ENCODE data around the gene COPS9.

The COPS9 gene

DNA sequence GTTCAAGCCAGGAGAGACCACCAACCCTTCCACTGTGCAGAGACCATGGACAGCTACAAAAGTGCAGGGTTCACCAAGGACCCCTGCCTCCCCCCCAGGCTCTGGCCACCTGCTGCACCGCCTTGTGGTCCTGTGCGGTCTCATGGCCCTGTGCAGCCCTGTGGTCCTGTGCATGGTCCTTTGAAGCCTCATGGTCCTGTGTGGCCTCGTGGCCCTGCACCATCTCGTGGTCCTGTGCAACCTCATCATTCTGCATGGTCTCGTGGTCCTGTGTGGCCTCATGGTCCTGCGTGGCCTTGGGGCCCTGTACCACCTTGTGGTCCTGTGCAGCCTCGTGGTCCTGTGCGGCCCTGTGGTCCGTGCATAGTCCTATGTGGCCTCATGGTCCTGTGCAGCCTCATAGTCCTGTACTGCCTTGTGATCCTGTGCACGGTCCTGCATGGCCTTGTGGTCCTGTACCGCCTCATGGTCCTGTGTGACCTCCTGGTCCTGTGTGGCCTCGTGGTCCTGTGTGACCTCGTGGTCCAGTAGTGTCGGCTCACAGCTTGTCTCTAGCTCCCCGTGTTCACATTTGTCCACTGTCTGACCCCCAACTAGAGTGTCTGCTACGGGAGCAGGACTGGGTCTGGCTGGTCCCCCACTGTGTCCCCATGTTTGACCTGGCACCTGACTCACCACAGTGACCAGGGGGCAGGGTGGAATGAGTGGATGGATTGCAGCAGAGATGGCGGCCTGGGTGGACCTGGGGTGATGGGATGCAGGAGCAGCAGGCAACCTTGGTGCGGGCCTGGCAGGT is 24.4 kb upstream of the COPS9 start:
- TF ChIP-seq, protein P1, sequence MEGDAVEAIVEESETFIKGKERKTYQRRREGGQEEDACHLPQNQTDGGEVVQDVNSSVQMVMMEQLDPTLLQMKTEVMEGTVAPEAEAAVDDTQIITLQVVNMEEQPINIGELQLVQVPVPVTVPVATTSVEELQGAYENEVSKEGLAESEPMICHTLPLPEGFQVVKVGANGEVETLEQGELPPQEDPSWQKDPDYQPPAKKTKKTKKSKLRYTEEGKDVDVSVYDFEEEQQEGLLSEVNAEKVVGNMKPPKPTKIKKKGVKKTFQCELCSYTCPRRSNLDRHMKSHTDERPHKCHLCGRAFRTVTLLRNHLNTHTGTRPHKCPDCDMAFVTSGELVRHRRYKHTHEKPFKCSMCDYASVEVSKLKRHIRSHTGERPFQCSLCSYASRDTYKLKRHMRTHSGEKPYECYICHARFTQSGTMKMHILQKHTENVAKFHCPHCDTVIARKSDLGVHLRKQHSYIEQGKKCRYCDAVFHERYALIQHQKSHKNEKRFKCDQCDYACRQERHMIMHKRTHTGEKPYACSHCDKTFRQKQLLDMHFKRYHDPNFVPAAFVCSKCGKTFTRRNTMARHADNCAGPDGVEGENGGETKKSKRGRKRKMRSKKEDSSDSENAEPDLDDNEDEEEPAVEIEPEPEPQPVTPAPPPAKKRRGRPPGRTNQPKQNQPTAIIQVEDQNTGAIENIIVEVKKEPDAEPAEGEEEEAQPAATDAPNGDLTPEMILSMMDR (conservative IDR thresholded peaks at IDR 0.05): no peak
- no peak for TF ChIP-seq ZFX (IDR thresholded peaks at IDR 0.05)
- H3K27ac ChIP-seq: no peak overlapping the region

DNA sequence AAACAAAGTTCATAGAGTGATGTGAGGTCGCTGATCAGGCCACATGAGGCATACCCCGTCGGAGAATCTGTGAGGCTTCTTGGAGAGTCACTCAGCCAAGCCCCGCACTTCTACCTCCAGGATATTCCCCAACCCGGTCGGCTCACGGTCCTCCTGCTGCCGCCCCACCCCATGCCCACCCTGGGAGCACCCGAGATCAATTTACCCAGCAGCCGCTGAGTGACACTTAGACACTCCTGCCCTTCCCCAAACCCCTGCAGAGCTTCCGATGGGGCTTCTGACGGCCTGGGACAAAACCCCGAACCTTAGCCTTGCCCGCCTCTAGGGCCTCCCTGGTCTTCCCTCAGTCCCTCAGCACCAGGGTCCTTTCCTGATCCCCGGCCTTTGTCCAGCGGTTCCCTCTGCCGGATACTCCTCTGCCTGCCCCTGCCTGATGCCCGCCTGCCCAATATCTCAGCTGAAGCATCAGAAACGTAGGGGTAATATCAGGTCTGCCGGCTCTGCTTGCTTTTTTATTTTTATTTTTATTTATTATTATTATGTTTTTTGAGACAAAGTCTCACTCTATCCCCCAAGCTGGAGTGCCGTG is 23.2 kb upstream of the COPS9 start:
- H3K27ac ChIP-seq: no peak overlapping the region
- TF ChIP-seq ZFX (IDR thresholded peaks at IDR 0.05): no peak
- TF ChIP-seq, protein P1 (conservative IDR thresholded peaks at IDR 0.05): no peak

DNA sequence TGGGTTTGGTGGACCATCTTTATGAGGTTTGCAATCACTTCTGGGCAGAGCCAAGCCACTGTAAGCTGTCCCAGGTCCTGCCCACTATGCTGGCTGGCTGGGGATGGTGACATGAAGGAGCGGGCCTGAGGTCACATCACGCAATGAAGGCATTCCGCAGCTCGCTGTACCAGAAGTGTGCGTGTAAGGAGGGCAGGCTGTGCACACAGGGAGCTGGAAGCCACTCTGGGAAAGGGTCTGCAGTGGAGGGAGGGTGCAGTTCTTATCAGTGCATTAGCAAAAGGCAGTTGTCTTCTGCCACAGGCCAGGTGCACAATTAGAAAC is 21.0 kb upstream of the COPS9 start:
- TF ChIP-seq, protein P1 (conservative IDR thresholded peaks at IDR 0.05): no peak
- no peak for TF ChIP-seq ZFX (IDR thresholded peaks at IDR 0.05)

DNA sequence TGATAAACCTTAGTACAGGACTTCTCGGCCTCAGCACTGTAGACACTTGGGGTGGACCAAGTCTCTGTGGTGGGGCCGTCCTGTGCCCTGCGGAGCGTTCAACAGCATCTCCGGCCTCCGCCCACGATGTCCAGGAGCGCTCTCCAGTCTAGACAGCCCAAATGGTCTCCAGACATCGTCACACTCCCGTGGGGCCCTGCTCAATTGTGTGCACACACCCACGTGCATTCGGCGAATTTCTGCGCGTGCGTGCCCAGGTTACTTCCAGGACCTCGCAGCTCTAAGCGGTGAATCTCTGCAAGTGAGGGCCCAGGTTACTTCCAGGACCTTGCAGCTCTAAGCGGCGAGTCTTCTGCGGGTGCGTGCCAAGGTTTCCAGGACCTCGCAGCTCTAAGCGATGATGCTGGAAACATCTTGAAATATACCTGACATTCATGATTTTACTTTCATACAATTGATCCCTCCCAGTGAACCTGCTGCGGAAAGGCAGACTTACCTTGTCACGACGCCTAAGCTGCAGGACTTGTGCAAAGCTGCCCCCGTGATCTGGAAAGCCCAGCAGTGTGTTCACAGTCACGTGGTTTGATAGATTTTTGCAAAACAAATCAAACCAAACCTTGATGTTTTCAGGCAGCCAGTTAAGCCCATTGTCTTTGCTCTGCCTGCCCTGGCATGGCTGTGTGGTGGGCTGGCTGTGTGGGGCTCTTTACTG is 20.5 kb upstream of the COPS9 start:
- TF ChIP-seq ZFX (IDR thresholded peaks at IDR 0.05): no peak
- TF ChIP-seq, protein P1 (conservative IDR thresholded peaks at IDR 0.05): no peak
- no peak overlapping the region for H3K27ac ChIP-seq

More for the DNA sequence above, 21.0 kb upstream of the COPS9 start:
- H3K27ac ChIP-seq: no peak overlapping the region

DNA sequence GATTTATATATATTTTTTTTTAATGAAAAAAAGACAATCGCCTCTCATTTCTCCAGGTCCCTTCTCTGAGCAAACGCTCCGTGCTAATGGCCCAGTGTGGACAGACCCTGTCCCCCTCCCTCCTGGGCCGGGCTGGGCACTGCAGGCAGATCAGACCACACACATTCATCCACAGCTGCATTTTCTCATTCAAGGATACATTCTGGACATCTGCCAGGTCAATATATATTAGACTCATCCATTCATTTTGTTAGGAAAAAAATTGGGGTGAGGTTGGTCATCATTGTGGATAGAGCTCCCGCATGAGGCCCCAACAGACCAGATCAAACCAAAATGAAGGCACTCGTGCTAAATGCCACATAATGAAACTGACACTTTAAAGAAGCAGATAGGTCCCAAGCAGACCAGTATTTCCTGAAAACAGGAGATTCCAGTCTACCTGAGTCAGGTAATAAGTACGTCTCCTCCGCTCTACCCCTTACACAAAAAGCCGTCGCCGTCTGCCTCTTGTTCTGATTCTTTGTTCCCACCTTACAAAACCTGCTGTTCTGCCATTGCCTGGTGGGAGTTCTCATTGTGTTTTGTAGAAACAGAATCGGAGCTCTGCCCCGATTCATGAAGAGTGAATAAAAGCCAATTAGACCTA is 19.8 kb upstream of the COPS9 start:
- TF ChIP-seq, protein P1 (conservative IDR thresholded peaks at IDR 0.05): no peak
- no peak for TF ChIP-seq ZFX (IDR thresholded peaks at IDR 0.05)

DNA sequence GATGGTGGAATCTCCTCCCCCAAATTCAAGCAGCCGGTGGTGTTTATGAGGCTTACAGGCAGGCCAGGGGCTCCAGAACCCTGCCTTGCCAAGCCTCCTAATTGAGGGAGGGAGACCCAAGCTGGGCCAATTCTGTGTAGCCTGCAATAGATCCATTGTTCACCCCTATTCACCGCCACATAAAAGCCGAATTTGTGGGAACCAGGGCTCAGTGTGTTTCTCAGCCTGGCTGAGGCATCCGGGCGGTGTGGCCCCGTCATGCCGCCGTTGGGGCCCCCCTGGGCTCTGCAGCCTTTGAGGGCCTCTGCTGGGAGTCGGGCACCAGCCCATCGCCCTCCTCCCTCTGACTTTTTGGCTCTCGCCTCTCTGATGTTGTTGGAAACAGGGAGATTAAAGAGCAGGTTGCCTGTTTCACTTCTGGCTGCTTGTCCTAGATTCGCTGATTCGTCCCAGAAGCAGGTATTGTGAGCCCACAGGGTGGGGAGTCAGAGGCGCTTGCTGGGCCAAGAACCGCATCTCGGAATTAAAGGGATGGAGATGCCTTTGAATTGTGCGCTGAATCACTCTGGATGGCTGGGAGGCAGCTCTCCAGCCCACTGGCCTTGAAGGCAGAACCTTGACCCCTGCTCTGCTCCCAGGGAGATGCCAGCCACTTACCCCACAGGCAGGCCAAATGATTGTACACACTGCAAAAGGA is 19.1 kb upstream of the COPS9 start:
- H3K27ac ChIP-seq: no peak overlapping the region
- TF ChIP-seq, protein P1 (conservative IDR thresholded peaks at IDR 0.05): no peak
- no peak for TF ChIP-seq ZFX (IDR thresholded peaks at IDR 0.05)

More for the DNA sequence above, 19.8 kb upstream of the COPS9 start:
- no peak overlapping the region for H3K27ac ChIP-seq

Measured in C4-2B (cell line).